ENCODE data around the gene ATOX1.

DNA sequence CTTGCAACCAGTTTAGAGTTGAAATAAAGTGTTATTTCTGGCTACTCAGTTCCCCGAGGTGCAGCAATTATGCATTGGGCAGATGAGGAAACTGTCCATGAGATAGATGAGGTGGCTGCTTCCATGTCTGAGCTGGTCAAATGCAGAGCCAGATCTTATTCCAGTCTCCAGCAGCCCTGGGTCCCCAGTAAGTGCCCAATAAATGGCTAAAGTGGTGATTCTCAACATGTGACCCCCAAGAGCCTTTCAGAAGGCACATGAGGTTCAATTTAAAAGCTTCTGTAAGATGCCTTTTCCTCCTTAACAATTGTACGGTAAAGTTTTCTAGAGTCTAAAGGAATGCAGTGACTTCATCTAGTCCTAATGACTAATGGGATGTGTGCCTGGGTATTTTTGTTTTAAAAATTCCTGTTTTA, 17.5 kb downstream of the ATOX1 start:
- TF ChIP-seq, protein P1, sequence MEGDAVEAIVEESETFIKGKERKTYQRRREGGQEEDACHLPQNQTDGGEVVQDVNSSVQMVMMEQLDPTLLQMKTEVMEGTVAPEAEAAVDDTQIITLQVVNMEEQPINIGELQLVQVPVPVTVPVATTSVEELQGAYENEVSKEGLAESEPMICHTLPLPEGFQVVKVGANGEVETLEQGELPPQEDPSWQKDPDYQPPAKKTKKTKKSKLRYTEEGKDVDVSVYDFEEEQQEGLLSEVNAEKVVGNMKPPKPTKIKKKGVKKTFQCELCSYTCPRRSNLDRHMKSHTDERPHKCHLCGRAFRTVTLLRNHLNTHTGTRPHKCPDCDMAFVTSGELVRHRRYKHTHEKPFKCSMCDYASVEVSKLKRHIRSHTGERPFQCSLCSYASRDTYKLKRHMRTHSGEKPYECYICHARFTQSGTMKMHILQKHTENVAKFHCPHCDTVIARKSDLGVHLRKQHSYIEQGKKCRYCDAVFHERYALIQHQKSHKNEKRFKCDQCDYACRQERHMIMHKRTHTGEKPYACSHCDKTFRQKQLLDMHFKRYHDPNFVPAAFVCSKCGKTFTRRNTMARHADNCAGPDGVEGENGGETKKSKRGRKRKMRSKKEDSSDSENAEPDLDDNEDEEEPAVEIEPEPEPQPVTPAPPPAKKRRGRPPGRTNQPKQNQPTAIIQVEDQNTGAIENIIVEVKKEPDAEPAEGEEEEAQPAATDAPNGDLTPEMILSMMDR (IDR thresholded peaks at IDR 0.05; ENCODE audit: low read depth, low read length): 0 out of 2 replicates have a peak, but pooled peaks have one; percentile 0
- TF ChIP-seq EZH2phosphoT487 (IDR thresholded peaks at IDR 0.05; ENCODE audit: low read depth): no peak

Data from OCI-LY3 (cell line).